Measurements from ENCODE around the gene INPP5D.
"Not testable (repeated sequence)": the region's sequence is repeated elsewhere in the genome, so short reads cannot be mapped to it uniquely, and the experiment has no call there.

The INPP5D gene

GRCh38 chr2:233094614-233095013 is 34.5 kb downstream of the INPP5D start:
- TF ChIP-seq, protein P1, sequence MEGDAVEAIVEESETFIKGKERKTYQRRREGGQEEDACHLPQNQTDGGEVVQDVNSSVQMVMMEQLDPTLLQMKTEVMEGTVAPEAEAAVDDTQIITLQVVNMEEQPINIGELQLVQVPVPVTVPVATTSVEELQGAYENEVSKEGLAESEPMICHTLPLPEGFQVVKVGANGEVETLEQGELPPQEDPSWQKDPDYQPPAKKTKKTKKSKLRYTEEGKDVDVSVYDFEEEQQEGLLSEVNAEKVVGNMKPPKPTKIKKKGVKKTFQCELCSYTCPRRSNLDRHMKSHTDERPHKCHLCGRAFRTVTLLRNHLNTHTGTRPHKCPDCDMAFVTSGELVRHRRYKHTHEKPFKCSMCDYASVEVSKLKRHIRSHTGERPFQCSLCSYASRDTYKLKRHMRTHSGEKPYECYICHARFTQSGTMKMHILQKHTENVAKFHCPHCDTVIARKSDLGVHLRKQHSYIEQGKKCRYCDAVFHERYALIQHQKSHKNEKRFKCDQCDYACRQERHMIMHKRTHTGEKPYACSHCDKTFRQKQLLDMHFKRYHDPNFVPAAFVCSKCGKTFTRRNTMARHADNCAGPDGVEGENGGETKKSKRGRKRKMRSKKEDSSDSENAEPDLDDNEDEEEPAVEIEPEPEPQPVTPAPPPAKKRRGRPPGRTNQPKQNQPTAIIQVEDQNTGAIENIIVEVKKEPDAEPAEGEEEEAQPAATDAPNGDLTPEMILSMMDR (IDR thresholded peaks at IDR 0.05; ENCODE audit: insufficient read depth, low read length, poor library complexity, severe bottlenecking): no peak
- H3K4me3 ChIP-seq (replicated peaks; ENCODE audit: low read depth, low read length): no peak overlapping the region
- DNase-seq (ENCODE audit: extremely low read depth, insufficient read length): no peak

DNA sequence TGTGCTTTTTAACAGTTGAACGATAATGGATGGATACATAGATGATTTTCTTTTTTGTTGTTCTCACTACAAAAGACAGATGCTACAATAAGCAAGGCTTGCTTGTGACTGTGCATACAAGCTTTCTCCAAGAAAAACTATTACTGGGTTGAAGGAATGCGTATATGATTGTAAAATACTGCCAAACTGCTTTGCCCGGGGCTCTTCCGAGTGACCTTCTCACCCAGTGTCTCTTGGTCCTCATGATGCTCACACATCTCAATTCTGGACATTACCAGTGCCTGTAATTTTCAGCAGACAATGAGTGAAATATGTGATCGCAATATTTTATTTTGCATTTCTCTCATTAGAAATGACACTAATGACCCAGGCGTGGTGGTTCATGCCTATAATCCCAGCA is 35.9 kb downstream of the INPP5D start:
- H3K4me3 ChIP-seq (replicated peaks; ENCODE audit: low read depth, low read length): no peak overlapping the region
- DNase-seq (ENCODE audit: extremely low read depth, insufficient read length): no peak
- peaks cover 16% of the 10 kb centered on the region for H3K36me3 ChIP-seq (ENCODE audit: control insufficient read depth, insufficient read depth, low read length)
- TF ChIP-seq, protein P1 (IDR thresholded peaks at IDR 0.05; ENCODE audit: insufficient read depth, low read length, poor library complexity, severe bottlenecking): no peak
- H3K27me3 ChIP-seq (replicated peaks; ENCODE audit: control insufficient read depth, insufficient read depth, low read length): no peaks in the 10 kb centered on the region

More at GRCh38 chr2:233094614-233095013, 34.5 kb downstream of the INPP5D start:
- no peaks in the 10 kb centered on the region for H3K27me3 ChIP-seq (replicated peaks; ENCODE audit: control insufficient read depth, insufficient read depth, low read length)
- H3K36me3 ChIP-seq (ENCODE audit: control insufficient read depth, insufficient read depth, low read length): peaks cover 21% of the 10 kb centered on the region

- TF ChIP-seq, protein P1 (IDR thresholded peaks at IDR 0.05; ENCODE audit: insufficient read depth, low read length, poor library complexity, severe bottlenecking): peak; percentile 44
- H3K36me3 ChIP-seq (ENCODE audit: control insufficient read depth, insufficient read depth, low read length): peaks cover 13% of the 10 kb centered on the region
- no peak for DNase-seq (ENCODE audit: extremely low read depth, insufficient read length)
- H3K27me3 ChIP-seq (replicated peaks; ENCODE audit: control insufficient read depth, insufficient read depth, low read length): no peaks in the 10 kb centered on the region
- H3K4me3 ChIP-seq (replicated peaks; ENCODE audit: low read depth, low read length): no peak overlapping the region
Measured at GRCh38 chr2:233098618-233099017, 38.5 kb downstream of the INPP5D start.

DNA sequence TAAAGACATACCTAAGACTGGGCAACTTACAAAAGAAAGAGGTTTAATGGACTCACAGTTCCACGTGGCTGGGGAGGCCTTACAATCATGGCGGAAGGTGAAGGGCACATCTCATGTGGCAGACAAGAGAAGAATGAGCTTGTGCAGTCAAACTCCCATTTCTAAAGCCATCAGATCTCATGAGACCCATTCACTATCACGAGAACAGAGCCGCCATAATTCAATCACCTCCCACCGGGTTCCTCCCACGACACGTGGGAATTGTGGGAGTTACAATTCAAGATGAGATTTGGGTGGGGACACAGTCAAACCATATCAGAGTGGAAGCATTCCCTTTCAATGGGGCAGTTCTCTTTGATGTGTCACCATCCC is 39.7 kb downstream of the INPP5D start:
- Histone ChIP-seq H3K36me3 (ENCODE audit: control insufficient read depth, insufficient read depth, low read length) (peaks cover 13% of the 10 kb centered on the region), H3K4me3 (replicated peaks; ENCODE audit: low read depth, low read length) (peak overlapping the region; percentile 35; the same call in 1 of the 2 replicates)
- H3K27me3 ChIP-seq (replicated peaks; ENCODE audit: control insufficient read depth, insufficient read depth, low read length); DNase-seq (ENCODE audit: extremely low read depth, insufficient read length): not testable (repeated sequence)

GRCh38 chr2:233100192-233100998 is 40.3 kb downstream of the INPP5D start:
- peak; percentile 88 for DNase-seq (ENCODE audit: extremely low read depth, insufficient read length)
- Histone ChIP-seq H3K4me3 (replicated peaks; ENCODE audit: low read depth, low read length) (peak overlapping the region; percentile 35; the same call in 1 of the 2 replicates), H3K27me3 (replicated peaks; ENCODE audit: control insufficient read depth, insufficient read depth, low read length) (no peaks in the 10 kb centered on the region), H3K36me3 (ENCODE audit: control insufficient read depth, insufficient read depth, low read length) (peaks cover 13% of the 10 kb centered on the region)
- TF ChIP-seq, protein P1 (IDR thresholded peaks at IDR 0.05; ENCODE audit: insufficient read depth, low read length, poor library complexity, severe bottlenecking): no peak

DNA sequence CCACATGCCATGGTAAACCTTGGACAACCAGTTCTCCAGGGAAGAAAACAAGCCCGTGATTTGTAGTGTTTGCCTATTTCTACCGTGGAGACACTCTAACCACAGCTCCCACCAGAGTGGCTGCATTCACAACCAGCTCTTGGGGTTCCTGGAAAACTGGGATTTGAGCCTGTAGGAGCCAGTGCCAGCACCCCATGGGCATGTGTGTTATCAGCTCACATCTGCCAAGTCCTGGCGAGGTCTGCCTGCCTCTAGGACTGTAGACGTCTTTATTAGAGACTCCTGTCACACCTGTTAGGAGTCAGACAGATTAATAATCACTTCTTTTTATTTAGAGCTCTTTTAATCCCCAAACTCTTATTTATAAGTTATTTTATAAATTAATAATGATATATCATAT is 41.0 kb downstream of the INPP5D start:
- TF ChIP-seq, protein P1 (IDR thresholded peaks at IDR 0.05; ENCODE audit: insufficient read depth, low read length, poor library complexity, severe bottlenecking): no peak

More for the DNA sequence above, 41.0 kb downstream of the INPP5D start:
- Histone ChIP-seq H3K36me3 (ENCODE audit: control insufficient read depth, insufficient read depth, low read length) (peaks cover 17% of the 10 kb centered on the region), H3K4me3 (replicated peaks; ENCODE audit: low read depth, low read length) (no peak overlapping the region), H3K27me3 (replicated peaks; ENCODE audit: control insufficient read depth, insufficient read depth, low read length) (no peaks in the 10 kb centered on the region)
- DNase-seq (ENCODE audit: extremely low read depth, insufficient read length): no peak
